PC-9 (cell line): Measurements from ENCODE around the gene AQP3. TPM values are rescaled to one million over a fixed set of nuclear protein-coding genes. Genes with fewer than 3 reads are reported as not detected.

Experiments used
- BruUV-seq: library from RNA; stranded (reverse); fragments of 400-500 nt; replicated peaks from 2 replicates; lab custom pipeline; 2021; lab: Mats Ljungman, UMichigan
- CTCF ChIA-PET: fragments of 300-600 bp; sonication (Branson Sonifier 250); formaldehyde crosslinking; loops from one replicate; lab custom pipeline; 2022; ENCODE audit warnings: antibody characterized with exemption; lab: Charles Lee
- POLR2A ChIA-PET: fragments of 300-600 bp; sonication (Branson Sonifier 250); formaldehyde crosslinking; loops from one replicate; lab custom pipeline; 2022; ENCODE audit warnings: antibody characterized with exemption; ENCODE audit not compliant: unreplicated experiment; lab: Charles Lee
- DNase-seq, 2 experiments: peaks; one replicate each; pipeline versions ENCODE4 v3.0.0 to v3.0.0-alpha.2; 2015 to 2022; ENCODE audit warnings: mixed read lengths in 1 of 2
- H2AFZ ChIP-seq: fragments of 200-600 bp; sonication (generic); 2 replicates; pipeline ENCODE4 v1.8.1; 2017; ENCODE audit warnings: antibody characterized with exemption
- H3F3A ChIP-seq: fragments of 200-600 bp; sonication (generic); 2 replicates; pipeline ENCODE4 v1.8.1; 2017; ENCODE audit warnings: antibody characterized with exemption, mild to moderate bottlenecking, low read depth; ENCODE audit not compliant: insufficient read depth
- H3K27ac ChIP-seq: fragments of 200-600 bp; sonication (generic); 2 replicates; pipeline ENCODE4 v1.6.1; 2016; ENCODE audit warnings: mixed run types
- H3K27me3 ChIP-seq: fragments of 200-600 bp; sonication (generic); 2 replicates; pipeline ENCODE4 v1.6.1; 2016; ENCODE audit warnings: low read depth, mixed run types; ENCODE audit not compliant: insufficient read depth
- H3K36me3 ChIP-seq: fragments of 200-600 bp; sonication (generic); 2 replicates; pipeline ENCODE4 v1.6.1; 2016; ENCODE audit warnings: low read depth, mixed run types
- H3K4me1 ChIP-seq: fragments of 200-600 bp; sonication (generic); replicated peaks from 2 replicates; pipeline ENCODE4 v1.6.1; 2016; ENCODE audit warnings: mixed run types; ENCODE audit not compliant: insufficient read depth
- H3K4me2 ChIP-seq: fragments of 200-600 bp; sonication (generic); 2 replicates; pipeline ENCODE4 v1.6.1; 2017; ENCODE audit warnings: mixed run types
- H3K4me3 ChIP-seq: fragments of 200-600 bp; sonication (generic); 2 replicates; pipeline ENCODE4 v1.6.1; 2016; ENCODE audit warnings: mixed run types
- H3K79me2 ChIP-seq: fragments of 200-600 bp; sonication (generic); 2 replicates; pipeline ENCODE4 v1.6.1; 2017; ENCODE audit warnings: low read depth, mixed run types
- H3K9me2 ChIP-seq: fragments of 200-600 bp; sonication (generic); 2 replicates; pipeline ENCODE4 v1.8.1; 2017; ENCODE audit warnings: mild to moderate bottlenecking; ENCODE audit not compliant: insufficient read depth
- H3K9me3 ChIP-seq: fragments of 200-600 bp; sonication (generic); 2 replicates; pipeline ENCODE4 v1.8.1; 2016; ENCODE audit warnings: low read depth; ENCODE audit not compliant: insufficient read depth
- H4K20me1 ChIP-seq: fragments of 200-600 bp; sonication (generic); 2 replicates; pipeline ENCODE4 v1.8.1; 2017; ENCODE audit not compliant: insufficient read depth
- EZH2 ChIP-seq: fragments of 200-600 bp; sonication (generic); IDR thresholded peaks from 2 replicates; pipeline ENCODE4 v1.8.0; 2017; ENCODE audit warnings: antibody characterized with exemption, low read depth
- intact Hi-C: fragments of 100-400 bp; cut with micrococcal nuclease; formaldehyde crosslinking; loops from one replicate; pipeline ENCODE4 v1.10.0; 2022; ENCODE audit not compliant: unreplicated experiment
- total RNA-seq: library from RNA; stranded (reverse); gene quantifications from 2 replicates; pipeline ENCODE4 v1.2.3, GENCODE V29; 2021
- TF ChIP-seq, protein P1 (sequence below): fragments of 200-600 bp; sonication (generic); conservative IDR thresholded peaks from 2 replicates; pipeline ENCODE4 v1.6.1; 2017; ENCODE audit warnings: mixed run types, antibody characterized with exemption, mild to moderate bottlenecking, moderate library complexity

The AQP3 gene
- total RNA-seq, 1 experiment from 2014 or later: 9.9 TPM

DNA sequence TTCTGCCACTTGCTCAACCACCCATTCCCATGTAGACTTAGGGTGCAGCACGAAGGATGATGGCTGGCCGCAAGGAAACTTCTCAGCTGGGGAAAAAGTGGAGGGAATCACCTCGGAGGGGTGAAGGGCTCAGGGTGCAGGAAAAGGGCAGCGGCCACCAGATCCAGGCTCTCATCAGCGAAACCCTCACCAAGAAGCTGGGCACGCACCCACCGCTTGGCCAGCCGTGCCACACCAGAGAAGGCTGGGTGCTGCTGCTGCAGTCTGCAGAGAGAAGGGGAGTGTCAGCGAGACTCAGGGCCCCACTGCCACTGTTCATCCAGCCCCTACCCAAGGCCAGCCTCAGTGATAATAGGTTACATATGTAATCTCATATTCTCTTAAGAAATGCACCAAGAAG is 17.7 kb upstream of the AQP3 start:
- Histone ChIP-seq H3K4me2 (no peak overlapping the region), H3K4me3 (no peak overlapping the region), H3K27me3 (no peaks in the 10 kb centered on the region), H3K36me3 (0 out of 2 replicates have a peak, but pooled peaks cover 2% of the 10 kb centered on the region), H4K20me1 (no peaks in the 10 kb centered on the region), H3K9me3 (no peaks in the 10 kb centered on the region), H3K9me2 (no peaks in the 10 kb centered on the region), H3F3A (no peaks in the 10 kb centered on the region), H3K4me1 (no peaks in the 10 kb centered on the region; the same call in 1 of the 2 replicates), H2AFZ (no peak overlapping the region), H3K27ac (no peak overlapping the region), H3K79me2 (no peaks in the 10 kb centered on the region)
- no TSS peak for BruUV-seq
- no peak for DNase-seq
- ChIA-PET CTCF (no interaction called here), POLR2A (no interaction called here)
- intact Hi-C loops: no loop called here
- TF ChIP-seq, protein P1, sequence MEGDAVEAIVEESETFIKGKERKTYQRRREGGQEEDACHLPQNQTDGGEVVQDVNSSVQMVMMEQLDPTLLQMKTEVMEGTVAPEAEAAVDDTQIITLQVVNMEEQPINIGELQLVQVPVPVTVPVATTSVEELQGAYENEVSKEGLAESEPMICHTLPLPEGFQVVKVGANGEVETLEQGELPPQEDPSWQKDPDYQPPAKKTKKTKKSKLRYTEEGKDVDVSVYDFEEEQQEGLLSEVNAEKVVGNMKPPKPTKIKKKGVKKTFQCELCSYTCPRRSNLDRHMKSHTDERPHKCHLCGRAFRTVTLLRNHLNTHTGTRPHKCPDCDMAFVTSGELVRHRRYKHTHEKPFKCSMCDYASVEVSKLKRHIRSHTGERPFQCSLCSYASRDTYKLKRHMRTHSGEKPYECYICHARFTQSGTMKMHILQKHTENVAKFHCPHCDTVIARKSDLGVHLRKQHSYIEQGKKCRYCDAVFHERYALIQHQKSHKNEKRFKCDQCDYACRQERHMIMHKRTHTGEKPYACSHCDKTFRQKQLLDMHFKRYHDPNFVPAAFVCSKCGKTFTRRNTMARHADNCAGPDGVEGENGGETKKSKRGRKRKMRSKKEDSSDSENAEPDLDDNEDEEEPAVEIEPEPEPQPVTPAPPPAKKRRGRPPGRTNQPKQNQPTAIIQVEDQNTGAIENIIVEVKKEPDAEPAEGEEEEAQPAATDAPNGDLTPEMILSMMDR: no peak
- no peak for TF ChIP-seq EZH2

- no peak overlapping the region for H3K27ac ChIP-seq
- TF ChIP-seq, protein P1: no peak
- TF ChIP-seq EZH2: no peak
- POLR2A ChIA-PET: no interaction called here
- H3K9me3 ChIP-seq: no peaks in the 10 kb centered on the region
- no TSS peak for BruUV-seq
- no peak overlapping the region for H3K4me2 ChIP-seq
- H3K27me3 ChIP-seq: no peaks in the 10 kb centered on the region
- peaks cover 5% of the 10 kb centered on the region; the same call in 1 of the 2 replicates for H3F3A ChIP-seq
- H3K4me1 ChIP-seq: peaks cover 5% of the 10 kb centered on the region
- no peaks in the 10 kb centered on the region for H3K9me2 ChIP-seq
- H3K79me2 ChIP-seq: no peaks in the 10 kb centered on the region
- H3K36me3 ChIP-seq: 0 out of 2 replicates have a peak, but pooled peaks cover 2% of the 10 kb centered on the region
- no peaks in the 10 kb centered on the region for H4K20me1 ChIP-seq
- CTCF ChIA-PET: interaction anchor here (0.7 kb wide), 1 partner anchor 60 kb away, joined by 3 read pairs; no protein-coding TSS in a partner anchor
- no peak overlapping the region for H2AFZ ChIP-seq
- H3K4me3 ChIP-seq: no peak overlapping the region
- intact Hi-C loops: no loop called here
- no peak for DNase-seq
Observed at GRCh38 chr9:33464045-33464636, 16.7 kb upstream of the AQP3 start.

- Histone ChIP-seq H3F3A (peaks cover 10% of the 10 kb centered on the region; the same call in 1 of the 2 replicates), H3K4me1 (peaks cover 14% of the 10 kb centered on the region), H3K9me3 (no peaks in the 10 kb centered on the region), H3K27me3 (no peaks in the 10 kb centered on the region), H3K79me2 (no peaks in the 10 kb centered on the region), H3K4me2 (no peak overlapping the region), H3K9me2 (no peaks in the 10 kb centered on the region), H3K27ac (no peak overlapping the region), H2AFZ (no peak overlapping the region), H3K36me3 (0 out of 2 replicates have a peak, but pooled peaks cover 2% of the 10 kb centered on the region), H4K20me1 (no peaks in the 10 kb centered on the region), H3K4me3 (no peak overlapping the region)
- POLR2A ChIA-PET: no interaction called here
- TF ChIP-seq EZH2: no peak
- TF ChIP-seq, protein P1: no peak
- CTCF ChIA-PET: interaction anchor here (0.7 kb wide), 1 partner anchor 10 kb away, joined by 4 read pairs; no protein-coding TSS in a partner anchor
- intact Hi-C loops: no loop called here
- BruUV-seq: no TSS peak
- no peak for DNase-seq
Observed at GRCh38 chr9:33463151-33463550, 15.8 kb upstream of the AQP3 start.
